ENCODE data around the gene CLTC. TPM values are rescaled to one million over a fixed set of nuclear protein-coding genes. Genes with fewer than 3 reads are reported as not detected.

CLTC gene
- total RNA-seq, 4 donors from 2014 or later = 174 to 224 (median 198) TPM

DNA sequence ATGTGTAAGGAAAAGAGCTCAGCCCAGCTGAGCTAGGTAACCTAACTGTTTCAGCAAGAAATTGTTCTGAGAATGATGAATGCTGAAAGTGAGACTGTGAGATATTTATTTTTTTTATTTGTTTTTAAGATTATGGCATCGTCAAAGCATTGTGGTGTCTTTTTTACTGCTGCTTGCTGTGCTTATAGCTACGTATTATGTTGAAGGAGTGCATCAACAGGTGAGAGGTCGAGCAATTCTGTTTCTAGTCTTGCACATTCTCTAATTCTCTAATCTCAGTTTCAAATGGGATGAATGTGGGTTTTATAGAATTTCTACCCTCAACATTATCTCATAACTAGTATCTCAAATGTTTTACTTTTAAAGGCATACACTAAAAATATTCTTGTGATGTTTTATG, 117.6 kb downstream of the CLTC start:
- H3K9me3 ChIP-seq = no peaks in the 10 kb centered on the region
- no peak overlapping the region for H3K4me3 ChIP-seq
- H3K4me1 ChIP-seq = peaks cover 0 to 4% (median 0%) of the 10 kb centered on the region in 4 donors
- peaks cover 0 to 28% (median 0%) of the 10 kb centered on the region in 3 donors for H3K36me3 ChIP-seq
- no peak for DNase-seq
- H3K27ac ChIP-seq = no peak overlapping the region
- H3K27me3 ChIP-seq = no peaks in the 10 kb centered on the region
- TF ChIP-seq POLR2A (IDR thresholded peaks at IDR 0.05) = no peak
- TF ChIP-seq, protein P1, sequence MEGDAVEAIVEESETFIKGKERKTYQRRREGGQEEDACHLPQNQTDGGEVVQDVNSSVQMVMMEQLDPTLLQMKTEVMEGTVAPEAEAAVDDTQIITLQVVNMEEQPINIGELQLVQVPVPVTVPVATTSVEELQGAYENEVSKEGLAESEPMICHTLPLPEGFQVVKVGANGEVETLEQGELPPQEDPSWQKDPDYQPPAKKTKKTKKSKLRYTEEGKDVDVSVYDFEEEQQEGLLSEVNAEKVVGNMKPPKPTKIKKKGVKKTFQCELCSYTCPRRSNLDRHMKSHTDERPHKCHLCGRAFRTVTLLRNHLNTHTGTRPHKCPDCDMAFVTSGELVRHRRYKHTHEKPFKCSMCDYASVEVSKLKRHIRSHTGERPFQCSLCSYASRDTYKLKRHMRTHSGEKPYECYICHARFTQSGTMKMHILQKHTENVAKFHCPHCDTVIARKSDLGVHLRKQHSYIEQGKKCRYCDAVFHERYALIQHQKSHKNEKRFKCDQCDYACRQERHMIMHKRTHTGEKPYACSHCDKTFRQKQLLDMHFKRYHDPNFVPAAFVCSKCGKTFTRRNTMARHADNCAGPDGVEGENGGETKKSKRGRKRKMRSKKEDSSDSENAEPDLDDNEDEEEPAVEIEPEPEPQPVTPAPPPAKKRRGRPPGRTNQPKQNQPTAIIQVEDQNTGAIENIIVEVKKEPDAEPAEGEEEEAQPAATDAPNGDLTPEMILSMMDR (IDR thresholded peaks at IDR 0.05) = no peak

DNA sequence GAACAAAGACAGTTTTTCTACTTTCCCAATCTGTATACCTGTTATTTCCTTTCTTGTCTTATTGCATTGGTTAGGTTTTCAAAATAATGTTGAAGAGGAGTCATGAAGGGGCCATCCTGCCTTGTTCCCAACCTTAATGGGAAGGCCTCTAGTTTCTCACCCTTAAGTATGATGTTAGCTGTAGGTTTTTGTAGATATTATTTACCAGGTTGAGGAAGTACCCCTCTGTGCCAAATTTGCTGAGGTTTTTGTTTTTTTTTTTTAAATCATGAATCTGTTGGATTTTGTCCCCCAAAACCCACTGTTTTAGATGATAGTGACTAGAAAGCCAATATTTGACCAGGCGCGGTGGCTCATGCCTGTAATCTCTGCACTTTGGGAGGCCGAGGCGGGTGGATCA, 124.1 kb downstream of the CLTC start:
- H3K4me3 ChIP-seq = no peak overlapping the region
- TF ChIP-seq, protein P1 (IDR thresholded peaks at IDR 0.05) = no peak
- no peak for TF ChIP-seq POLR2A (IDR thresholded peaks at IDR 0.05)

DNA sequence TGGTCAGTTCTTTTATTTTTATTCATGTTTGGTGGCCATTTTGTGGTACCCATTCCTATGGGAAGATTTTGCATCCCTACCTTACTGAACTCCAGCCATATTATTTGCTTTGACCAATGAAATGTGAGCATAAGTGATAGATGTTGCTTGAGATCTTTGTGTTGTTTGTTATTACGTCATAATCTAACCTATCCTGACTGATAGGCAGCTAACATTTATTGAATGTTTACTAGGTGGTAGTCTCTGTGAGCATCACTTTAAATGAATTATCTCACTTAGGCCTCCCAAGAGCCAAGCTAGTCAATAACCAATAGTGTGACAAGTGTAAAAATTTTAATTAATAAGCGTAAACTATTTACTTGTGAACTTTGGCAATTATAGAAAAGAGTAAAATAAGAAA, 125.3 kb downstream of the CLTC start:
- no peak for DNase-seq
- no peaks in the 10 kb centered on the region for H3K4me1 ChIP-seq
- TF ChIP-seq, protein P1 (IDR thresholded peaks at IDR 0.05) = no peak
- no peak for TF ChIP-seq POLR2A (IDR thresholded peaks at IDR 0.05)
- H3K27me3 ChIP-seq = no peaks in the 10 kb centered on the region
- no peaks in the 10 kb centered on the region for H3K9me3 ChIP-seq
- no peak overlapping the region for H3K4me3 ChIP-seq
- no peak overlapping the region for H3K27ac ChIP-seq
- H3K36me3 ChIP-seq = peaks cover 0 to 12% (median 0%) of the 10 kb centered on the region in 3 donors

More for the DNA sequence above, 124.1 kb downstream of the CLTC start:
- no peaks in the 10 kb centered on the region for H3K9me3 ChIP-seq
- peaks cover 0 to 12% (median 0%) of the 10 kb centered on the region in 3 donors for H3K36me3 ChIP-seq
- H3K27ac ChIP-seq = no peak overlapping the region
- no peaks in the 10 kb centered on the region for H3K4me1 ChIP-seq
- no peak for DNase-seq
- no peaks in the 10 kb centered on the region for H3K27me3 ChIP-seq

Other genes with a start within 250 kb of the CLTC start
- 10 to 100 TPM; 13.3 to 28.1 (median 16.5) TPM for gene DHX40, start 54.3 kb upstream of the CLTC start, total RNA-seq
- 10 to 100 TPM; 11.7 to 60.2 (median 14.9) TPM for gene PTRH2, start 87.5 kb downstream of the CLTC start, total RNA-seq
- 100 to 1,000 TPM; 228 to 366 (median 332) TPM for gene VMP1, start 87.8 kb downstream of the CLTC start, total RNA-seq